IPS-NIHi11 (cell line): ENCODE measurements around the gene CEACAM20.
"Not testable (repeated sequence)": the region's sequence is repeated elsewhere in the genome, so short reads cannot be mapped to it uniquely, and the experiment has no call there.

ENCODE experiments used
- DNase-seq: peaks from one replicate; pipeline ENCODE4 v3.0.0; 2012; ENCODE audit warnings: mixed read lengths, low spot score

CEACAM20 gene

DNA sequence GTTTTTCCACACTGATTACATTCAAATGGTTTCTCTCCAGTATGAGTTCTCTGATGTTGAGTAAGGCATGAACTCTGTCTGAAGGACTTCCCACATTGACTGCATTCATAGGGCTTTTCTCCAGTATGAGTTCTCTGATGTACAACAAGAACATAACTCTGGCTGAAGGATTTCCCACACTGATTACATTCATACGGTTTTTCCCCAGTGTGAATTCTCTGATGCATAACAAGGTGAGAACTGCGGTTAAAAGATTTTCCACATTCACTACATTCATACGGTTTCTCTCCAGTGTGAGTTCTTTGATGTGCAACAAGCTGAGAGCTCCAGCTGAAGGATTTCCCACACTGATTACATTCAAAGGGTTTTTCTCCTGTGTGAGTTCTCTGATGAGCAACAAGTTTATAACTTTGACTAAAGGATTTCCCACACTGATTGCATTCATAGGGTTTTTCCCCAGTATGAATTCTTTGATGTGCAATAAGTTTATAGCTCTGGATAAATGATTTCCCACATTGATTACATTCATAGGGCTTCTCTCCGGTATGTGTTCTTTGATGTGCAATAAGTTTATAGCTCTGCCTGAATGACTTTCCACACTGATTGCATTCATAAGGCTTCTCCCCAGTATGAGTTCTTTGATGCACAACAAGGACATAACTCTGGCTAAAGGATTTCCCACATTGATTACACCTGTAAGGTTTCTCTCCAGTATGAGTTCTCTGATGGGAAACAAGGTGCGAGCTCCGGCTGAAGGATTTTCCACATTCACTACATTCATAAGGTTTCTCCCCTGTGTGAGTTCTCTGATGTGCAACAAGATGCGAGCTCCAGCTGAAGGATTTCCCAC lies 52.7 kb downstream of the CEACAM20 start:
- no peak for DNase-seq

DNA sequence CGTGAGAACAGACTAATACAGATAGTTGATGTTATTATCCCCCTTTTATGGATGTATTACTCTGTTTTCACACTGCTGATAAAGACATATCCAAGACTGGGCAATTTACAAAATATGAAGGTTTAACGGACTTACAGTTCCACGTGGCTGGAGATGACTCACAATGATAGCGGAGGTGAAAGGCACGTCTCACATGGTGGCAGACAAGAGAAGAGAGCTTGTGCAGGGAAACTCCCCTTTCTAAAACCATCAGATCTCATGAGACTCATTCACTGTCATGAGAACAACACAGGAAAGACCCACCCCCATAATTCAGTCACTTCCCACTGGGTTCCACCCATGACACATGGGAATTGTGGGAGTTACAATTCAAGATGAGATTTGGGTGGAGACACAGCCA lies 60.7 kb downstream of the CEACAM20 start:
- DNase-seq, result not testable (repeated sequence)

DNA sequence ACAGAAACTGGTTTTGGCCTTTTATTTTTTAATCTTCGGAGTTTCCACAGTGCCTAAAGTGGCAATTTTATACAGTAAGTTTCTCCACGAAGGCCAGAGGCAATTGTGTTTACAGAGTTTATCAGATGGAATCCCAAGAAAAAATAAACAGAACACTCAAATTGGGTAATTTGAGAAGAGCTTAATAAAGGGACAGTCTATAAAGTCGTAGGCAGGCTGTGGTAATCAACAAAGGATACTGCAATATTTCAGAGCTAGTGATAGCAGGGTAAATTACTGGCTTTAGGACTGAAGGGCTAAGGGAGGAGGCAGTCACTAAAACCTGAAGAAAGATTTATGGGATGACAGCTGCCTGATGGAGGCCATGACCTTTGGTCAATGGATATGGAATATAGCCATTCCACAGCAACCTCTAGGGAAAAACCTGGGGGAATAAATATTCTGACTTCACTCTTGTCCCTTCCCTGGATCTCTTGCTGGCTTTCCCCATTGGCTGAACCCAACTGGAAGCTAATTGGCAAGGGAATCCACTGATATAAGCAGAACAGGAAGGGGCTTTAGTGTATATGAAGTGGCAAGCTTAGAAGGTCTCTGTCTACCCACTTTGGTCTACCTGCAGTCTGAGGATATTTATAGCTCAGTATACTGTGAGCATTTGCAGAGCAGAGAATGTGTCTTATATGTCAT lies 66.7 kb downstream of the CEACAM20 start:
- DNase-seq, result not testable (repeated sequence)
